Thyroid gland (tissue), 4 donors: ENCODE results near the gene UBASH3B.

ENCODE experiments used
- POLR2A ChIP-seq, 2 donors: fragments of 450-650 bp; IDR thresholded peaks; one replicate each; pipeline ENCODE4 v1.6.1; 2017; ENCODE audit warnings: antibody characterized with exemption in 2 of 2, mild to moderate bottlenecking in 2 of 2, moderate library complexity in 1 of 2
- TF ChIP-seq, protein P1 (sequence below), 6 experiments: fragments of 200-600 bp in 3 of 6; fragments of 450-650 bp in 3 of 6; sonication (generic) in 3 of 6; IDR thresholded peaks; one replicate each; pipeline ENCODE4 v1.5.1; 2016 to 2019; ENCODE audit warnings: antibody characterized with exemption in 6 of 6, mild to moderate bottlenecking in 2 of 6, inconsistent platforms in 1 of 6, moderate library complexity in 1 of 6

DNA sequence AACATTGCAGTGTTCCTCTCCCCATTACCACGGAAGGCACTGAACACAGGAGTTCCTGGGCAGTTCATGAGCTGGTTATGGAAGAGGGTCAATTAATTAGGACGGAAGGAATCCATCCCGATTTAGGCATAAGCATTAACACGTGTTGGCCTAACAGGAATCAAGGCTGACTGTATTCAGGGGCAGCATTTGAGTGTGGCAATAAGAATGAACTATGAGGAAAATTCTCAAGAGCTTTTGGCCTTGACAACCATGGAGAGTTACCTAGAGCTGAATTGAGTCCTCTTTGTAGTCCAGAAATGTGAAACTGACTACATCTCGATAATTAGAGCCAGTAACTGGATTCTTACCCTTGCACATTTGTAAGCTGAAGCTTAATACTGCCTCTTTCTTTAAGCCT, 100.4 kb downstream of the UBASH3B start:
- TF ChIP-seq, protein P1, sequence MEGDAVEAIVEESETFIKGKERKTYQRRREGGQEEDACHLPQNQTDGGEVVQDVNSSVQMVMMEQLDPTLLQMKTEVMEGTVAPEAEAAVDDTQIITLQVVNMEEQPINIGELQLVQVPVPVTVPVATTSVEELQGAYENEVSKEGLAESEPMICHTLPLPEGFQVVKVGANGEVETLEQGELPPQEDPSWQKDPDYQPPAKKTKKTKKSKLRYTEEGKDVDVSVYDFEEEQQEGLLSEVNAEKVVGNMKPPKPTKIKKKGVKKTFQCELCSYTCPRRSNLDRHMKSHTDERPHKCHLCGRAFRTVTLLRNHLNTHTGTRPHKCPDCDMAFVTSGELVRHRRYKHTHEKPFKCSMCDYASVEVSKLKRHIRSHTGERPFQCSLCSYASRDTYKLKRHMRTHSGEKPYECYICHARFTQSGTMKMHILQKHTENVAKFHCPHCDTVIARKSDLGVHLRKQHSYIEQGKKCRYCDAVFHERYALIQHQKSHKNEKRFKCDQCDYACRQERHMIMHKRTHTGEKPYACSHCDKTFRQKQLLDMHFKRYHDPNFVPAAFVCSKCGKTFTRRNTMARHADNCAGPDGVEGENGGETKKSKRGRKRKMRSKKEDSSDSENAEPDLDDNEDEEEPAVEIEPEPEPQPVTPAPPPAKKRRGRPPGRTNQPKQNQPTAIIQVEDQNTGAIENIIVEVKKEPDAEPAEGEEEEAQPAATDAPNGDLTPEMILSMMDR (IDR thresholded peaks at IDR 0.05): no peak
- TF ChIP-seq POLR2A (IDR thresholded peaks at IDR 0.05): no peak
